IMR-90 (cell line): ENCODE data around the gene CREG1. TPM values are rescaled to one million over a fixed set of nuclear protein-coding genes. Genes with fewer than 3 reads are reported as not detected.

Experiments
- ATAC-seq: fragments of 200-7000 bp; cut with Tn5 transposase; 2 replicates; pipeline ENCODE4 v1.9.1; 2020; ENCODE audit warnings: low read depth, mild to moderate bottlenecking, moderate library complexity
- BruUV-seq: library from RNA; stranded (reverse); fragments of 400-500 nt; replicated peaks from 2 replicates; lab custom pipeline; 2021; lab: Mats Ljungman, UMichigan
- CTCF ChIA-PET: fragments of 300-600 bp; formaldehyde crosslinking; extraction: SDS; loops from one replicate; lab custom pipeline; 2021; ENCODE audit warnings: antibody characterized with exemption; lab: Yijun Ruan, JAX
- POLR2A ChIA-PET: fragments of 300-600 bp; sonication (Branson Sonifier 250); formaldehyde crosslinking; loops from one replicate; lab custom pipeline; 2022; ENCODE audit warnings: antibody characterized with exemption; ENCODE audit not compliant: unreplicated experiment; lab: Charles Lee
- DNase-seq: peaks from one replicate; pipeline ENCODE4 v3.0.0; 2013
- H2AFZ ChIP-seq: replicated peaks from 2 replicates; pipeline ENCODE3; 2013; ENCODE audit warnings: low read length, mild to moderate bottlenecking; ENCODE audit not compliant: poor library complexity
- H2AK5ac ChIP-seq: 2 replicates; pipeline ENCODE4 v1.6.1; 2013; ENCODE audit warnings: low read depth, low read length, inconsistent platforms
- H2AK9ac ChIP-seq: replicated peaks from 2 replicates; pipeline ENCODE3; 2013; ENCODE audit warnings: mild to moderate bottlenecking, low read depth, low read length, moderate library complexity; ENCODE audit not compliant: poor library complexity
- H2BK120ac ChIP-seq: 2 replicates; pipeline ENCODE4 v1.6.1; 2013; ENCODE audit warnings: low read depth, low read length, inconsistent platforms
- H2BK15ac ChIP-seq: 3 replicates; pipeline ENCODE4 v1.6.1; 2013; ENCODE audit warnings: low read depth, low read length, inconsistent platforms
- H2BK20ac ChIP-seq: 2 replicates; pipeline ENCODE4 v1.6.1; 2013; ENCODE audit warnings: low read depth, mild to moderate bottlenecking, inconsistent platforms, low read length, moderate library complexity
- H2BK5ac ChIP-seq: 2 replicates; pipeline ENCODE4 v1.6.1; 2013; ENCODE audit warnings: mild to moderate bottlenecking, low read depth, low read length, inconsistent platforms; ENCODE audit not compliant: poor library complexity, severe bottlenecking
- H3K14ac ChIP-seq: replicated peaks from 2 replicates; pipeline ENCODE4 v1.6.1; 2013; ENCODE audit warnings: low read depth, low read length, inconsistent platforms
- H3K18ac ChIP-seq: 2 replicates; pipeline ENCODE4 v1.6.1; 2013; ENCODE audit warnings: low read depth, low read length, control low read depth
- H3K23ac ChIP-seq: 2 replicates; pipeline ENCODE4 v1.6.1; 2013; ENCODE audit warnings: low read depth, low read length, inconsistent platforms
- H3K27ac ChIP-seq: 2 replicates; pipeline ENCODE4 v1.5.1; 2013; ENCODE audit warnings: mild to moderate bottlenecking, control low read depth, low read length; ENCODE audit not compliant: insufficient read depth
- H3K27me3 ChIP-seq: 2 replicates; pipeline ENCODE4 v1.6.1; 2013; ENCODE audit warnings: low read length; ENCODE audit not compliant: control insufficient read depth, insufficient read depth
- H3K36me3 ChIP-seq: 2 replicates; pipeline ENCODE4 v1.6.1; 2013; ENCODE audit warnings: low read length, mixed read lengths; ENCODE audit not compliant: control insufficient read depth, insufficient read depth
- H3K4ac ChIP-seq: 2 replicates; pipeline ENCODE4 v1.6.1; 2013; ENCODE audit warnings: low read depth, low read length, inconsistent platforms
- H3K4me1 ChIP-seq: 2 replicates; pipeline ENCODE4 v1.6.1; 2013; ENCODE audit warnings: low read length, mixed read lengths; ENCODE audit not compliant: control insufficient read depth, insufficient read depth
- H3K4me2 ChIP-seq: 2 replicates; pipeline ENCODE4 v1.6.1; 2013; ENCODE audit warnings: low read depth, mild to moderate bottlenecking, control low read depth, low read length, moderate library complexity
- H3K4me3 ChIP-seq: 2 replicates; pipeline ENCODE4 v1.5.1; 2013; ENCODE audit warnings: low read depth, mild to moderate bottlenecking, control low read depth, low read length, moderate library complexity; ENCODE audit not compliant: insufficient read depth
- H3K56ac ChIP-seq: 2 replicates; pipeline ENCODE4 v1.6.1; 2013; ENCODE audit warnings: low read length, inconsistent platforms; ENCODE audit not compliant: insufficient read depth; ENCODE audit errors: extremely low read depth
- H3K79me1 ChIP-seq, 2 experiments: 2 replicates each; pipeline ENCODE4 v1.6.1; 2013; ENCODE audit warnings: low read length in 2 of 2, inconsistent platforms in 1 of 2, low read depth in 1 of 2
- H3K9ac ChIP-seq: 2 replicates; pipeline ENCODE4 v1.6.1; 2013; ENCODE audit warnings: low read depth, low read length, control low read depth
- H3K9me1 ChIP-seq: 2 replicates; pipeline ENCODE4 v1.6.1; 2013; ENCODE audit warnings: low read length, inconsistent platforms; ENCODE audit not compliant: insufficient read depth
- H3K9me3 ChIP-seq: 2 replicates; pipeline ENCODE4 v1.6.1; 2013; ENCODE audit warnings: low read length; ENCODE audit not compliant: control insufficient read depth, insufficient read depth
- H4K20me1 ChIP-seq: 2 replicates; pipeline ENCODE4 v1.6.1; 2013; ENCODE audit warnings: low read length, inconsistent platforms; ENCODE audit not compliant: insufficient read depth
- H4K5ac ChIP-seq: 2 replicates; pipeline ENCODE4 v1.6.1; 2013; ENCODE audit warnings: mild to moderate bottlenecking, low read depth, low read length, control low read depth
- H4K8ac ChIP-seq, 2 experiments: 2 replicates each; pipeline ENCODE4 v1.6.1; 2013; ENCODE audit warnings: low read depth in 2 of 2, low read length in 2 of 2, control low read depth in 1 of 2, inconsistent platforms in 1 of 2
- H4K91ac ChIP-seq: 2 replicates; pipeline ENCODE4 v1.6.1; 2013; ENCODE audit warnings: low read depth, low read length, inconsistent platforms; ENCODE audit not compliant: insufficient read depth
- BHLHE40 ChIP-seq: fragments of 150-350 bp; IDR thresholded peaks from 2 replicates; pipeline ENCODE4 v1.6.1; 2016; ENCODE audit warnings: mild to moderate bottlenecking, low read depth, low read length
- CHD1 ChIP-seq: IDR thresholded peaks from 2 replicates; pipeline ENCODE4 v1.6.1; 2012; ENCODE audit warnings: low read depth, low read length, improper control_type of control experiment
- CTCF ChIP-seq: conservative IDR thresholded peaks from 2 replicates; pipeline ENCODE4 v1.5.1; 2012; ENCODE audit warnings: mild to moderate bottlenecking, low read depth, low read length, improper control_type of control experiment
- FOS ChIP-seq: fragments of 150-350 bp; IDR thresholded peaks from 2 replicates; pipeline ENCODE4 v1.6.1; 2016; ENCODE audit warnings: low read depth, low read length
- MAFK ChIP-seq: IDR thresholded peaks from 2 replicates; pipeline ENCODE4 v1.6.1; 2012; ENCODE audit warnings: low read depth, low read length, improper control_type of control experiment
- MAZ ChIP-seq: IDR thresholded peaks from 2 replicates; pipeline ENCODE4 v1.6.1; 2012; ENCODE audit warnings: low read depth, mild to moderate bottlenecking, low read length, improper control_type of control experiment, moderate library complexity, borderline replicate concordance
- NFE2L2 ChIP-seq: fragments of 150-350 bp; IDR thresholded peaks from 2 replicates; pipeline ENCODE4 v1.6.1; 2016; ENCODE audit warnings: low read depth, mild to moderate bottlenecking, low read length
- RAD21 ChIP-seq: IDR thresholded peaks from 2 replicates; pipeline ENCODE4 v1.6.1; 2012; ENCODE audit warnings: low read length, improper control_type of control experiment
- RCOR1 ChIP-seq: IDR thresholded peaks from 2 replicates; pipeline ENCODE4 v1.6.1; 2012; ENCODE audit warnings: mild to moderate bottlenecking, low read length, improper control_type of control experiment; ENCODE audit not compliant: insufficient replicate concordance
- WGBS, 2 experiments: methylation state at CpG; one replicate each; pipeline versions ENCODE4 v1.1.5 to v1.1.7; 2013; ENCODE audit warnings: missing lambda C conversion rate in 2 of 2; ENCODE audit not compliant: insufficient read length in 1 of 2; ENCODE audit errors: extremely low coverage in 2 of 2; 5-methylcytosine and 5-hydroxymethylcytosine counted together
- dilution Hi-C: fragments of 300-500 bp; cut with HindIII; formaldehyde crosslinking; loops from one replicate; pipeline ENCODE4 v1.14.3; 2018; ENCODE audit warnings: low sequenced_read_pairs; ENCODE audit not compliant: unreplicated experiment
- in situ Hi-C: fragments of 300-500 bp; cut with MboI; formaldehyde crosslinking; loops from 3 replicates; pipeline ENCODE4 v1.14.3; 2019; ENCODE audit warnings: low sequenced_read_pairs, inconsistent platforms, mixed read lengths
- intact Hi-C: fragments of 100-400 bp; cut with micrococcal nuclease; formaldehyde crosslinking; loops from 2 replicates; pipeline ENCODE4 v1.10.0; 2022
- polyA plus RNA-seq, 3 experiments: library from polyadenylated mRNA; depleted of rRNA; stranded (reverse); fragments of >200 nt; gene quantifications; 2 replicates each; pipeline ENCODE4 v1.2.3, GENCODE V29; 2012; ENCODE audit warnings: low replicate concordance in 1 of 3
- total RNA-seq: library from RNA; depleted of rRNA; stranded (reverse); fragments of >200 nt; gene quantifications from 2 replicates; pipeline ENCODE4 v1.2.3, GENCODE V29; 2012
- TF ChIP-seq, protein P1 (sequence below): fragments of 150-350 bp; IDR thresholded peaks from 2 replicates; pipeline ENCODE4 v1.6.1; 2016; ENCODE audit warnings: low read depth, mild to moderate bottlenecking, low read length, moderate library complexity, borderline replicate concordance
- TF ChIP-seq, protein P2 (sequence below): fragments of 150-350 bp; IDR thresholded peaks from 2 replicates; pipeline ENCODE4 v1.6.1; 2017; ENCODE audit warnings: mild to moderate bottlenecking, antibody characterized with exemption, low read length, low read depth

Gene CREG1
- total and polyA plus RNA-seq, 2 of the 4 experiments (the other 2 are of a cell fraction) = 2.9 to 6.4 TPM

- H4K91ac ChIP-seq = no peak overlapping the region
- no peak overlapping the region for H3K4me3 ChIP-seq
- no peak overlapping the region for H2BK120ac ChIP-seq
- no peak overlapping the region for H3K27ac ChIP-seq
- H3K4me2 ChIP-seq = no peak overlapping the region
- BruUV-seq = no TSS peak
- H2BK20ac ChIP-seq = no peak overlapping the region
- 0 out of 2 replicates have a peak, but pooled peaks cover 1% of the 10 kb centered on the region for H3K36me3 ChIP-seq
- dilution Hi-C loops (no loop called here), in situ Hi-C loops (no loop called here), intact Hi-C loops (no loop called here)
- POLR2A ChIA-PET = no interaction called here
- no peak overlapping the region for H3K23ac ChIP-seq
- WGBS, 2 experiments = 57% methylated on average over 3 of the region's 12 CpGs; no CpG with 5 or more reads in 1 of the 2 experiments
- no peak overlapping the region for H3K18ac ChIP-seq
- H3K14ac ChIP-seq = no peak overlapping the region
- H3K79me1 ChIP-seq = no peaks in the 10 kb centered on the region
- no peak overlapping the region for H4K5ac ChIP-seq
- H3K56ac ChIP-seq = no peak overlapping the region
- no peaks in the 10 kb centered on the region for H4K20me1 ChIP-seq
- no peak overlapping the region for H2BK15ac ChIP-seq
- H3K4me1 ChIP-seq = peaks cover 2% of the 10 kb centered on the region; the same call in 1 of the 2 replicates
- no peak overlapping the region for H3K9ac ChIP-seq
- H3K27me3 ChIP-seq = peaks cover 2% of the 10 kb centered on the region; the same call in 1 of the 2 replicates
- TF ChIP-seq RAD21 = no peak
- TF ChIP-seq, protein P1, sequence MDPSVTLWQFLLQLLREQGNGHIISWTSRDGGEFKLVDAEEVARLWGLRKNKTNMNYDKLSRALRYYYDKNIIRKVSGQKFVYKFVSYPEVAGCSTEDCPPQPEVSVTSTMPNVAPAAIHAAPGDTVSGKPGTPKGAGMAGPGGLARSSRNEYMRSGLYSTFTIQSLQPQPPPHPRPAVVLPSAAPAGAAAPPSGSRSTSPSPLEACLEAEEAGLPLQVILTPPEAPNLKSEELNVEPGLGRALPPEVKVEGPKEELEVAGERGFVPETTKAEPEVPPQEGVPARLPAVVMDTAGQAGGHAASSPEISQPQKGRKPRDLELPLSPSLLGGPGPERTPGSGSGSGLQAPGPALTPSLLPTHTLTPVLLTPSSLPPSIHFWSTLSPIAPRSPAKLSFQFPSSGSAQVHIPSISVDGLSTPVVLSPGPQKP = no peak
- TF ChIP-seq RCOR1 = no peak
- TF ChIP-seq MAFK = no peak
- no peak for TF ChIP-seq NFE2L2
- TF ChIP-seq CHD1 = no peak
- no peak for TF ChIP-seq CTCF
- TF ChIP-seq FOS = no peak
- no peak for TF ChIP-seq BHLHE40
- no peak for TF ChIP-seq MAZ
- TF ChIP-seq, protein P2, sequence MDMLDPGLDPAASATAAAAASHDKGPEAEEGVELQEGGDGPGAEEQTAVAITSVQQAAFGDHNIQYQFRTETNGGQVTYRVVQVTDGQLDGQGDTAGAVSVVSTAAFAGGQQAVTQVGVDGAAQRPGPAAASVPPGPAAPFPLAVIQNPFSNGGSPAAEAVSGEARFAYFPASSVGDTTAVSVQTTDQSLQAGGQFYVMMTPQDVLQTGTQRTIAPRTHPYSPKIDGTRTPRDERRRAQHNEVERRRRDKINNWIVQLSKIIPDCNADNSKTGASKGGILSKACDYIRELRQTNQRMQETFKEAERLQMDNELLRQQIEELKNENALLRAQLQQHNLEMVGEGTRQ = no peak
- no peaks in the 10 kb centered on the region for H3K9me3 ChIP-seq
- ATAC-seq (no peak), DNase-seq (no peak)
- H2AK9ac ChIP-seq = no peak overlapping the region
- H3K9me1 ChIP-seq = no peaks in the 10 kb centered on the region
- no peak overlapping the region for H4K8ac ChIP-seq
- no peak overlapping the region for H2AK5ac ChIP-seq
- no peak overlapping the region for H3K4ac ChIP-seq
- no peak overlapping the region for H2BK5ac ChIP-seq
- CTCF ChIA-PET = interaction anchor here (1.6 kb wide), 1 partner anchor 11 kb away, joined by 6 read pairs; the partner anchor contains the start of gene CREG1
- no peak overlapping the region for H2AFZ ChIP-seq
Observed at GRCh38 chr1:167542109-167543032, 11.2 kb downstream of the CREG1 start.
